DMS79 (cell line): ENCODE measurements around the gene CWC25.
A peak's percentile ranks its signal among the peaks of the same experiment; 100 is the strongest.
"Not testable (repeated sequence)": the region's sequence is repeated elsewhere in the genome, so short reads cannot be mapped to it uniquely, and the experiment has no call there.

Source experiments
- DNase-seq: peaks from one replicate; lab custom pipeline; 2025; lab: John Stamatoyannopoulos, UW

The CWC25 gene

GRCh38 chr17:38852771-38853291 is 27.7 kb upstream of the CWC25 start:
- no peak for DNase-seq

- no peak for DNase-seq
These were observed 26.3 kb upstream of the CWC25 start for GRCh38 chr17:38851434-38851833.

GRCh38 chr17:38850374-38850773 is 25.3 kb upstream of the CWC25 start:
- DNase-seq = no peak

- no peak for DNase-seq
These were observed 24.0 kb upstream of the CWC25 start for GRCh38 chr17:38848939-38849605.

- no peak for DNase-seq
These were observed 23.4 kb upstream of the CWC25 start for GRCh38 chr17:38848557-38848891.

- no peak for DNase-seq
These were observed 19.2 kb upstream of the CWC25 start for GRCh38 chr17:38844261-38844757.

GRCh38 chr17:38825762-38826247 is 684 bp upstream of the CWC25 start:
- no peak for DNase-seq

GRCh38 chr17:38815576-38816193 is 9.4 kb downstream of the CWC25 start:
- no peak for DNase-seq

GRCh38 chr17:38809828-38810227 is 15.3 kb downstream of the CWC25 start:
- DNase-seq = no peak

GRCh38 chr17:38800237-38800760 is 24.8 kb downstream of the CWC25 start:
- DNase-seq = no peak

GRCh38 chr17:38799501-38800236 is 25.5 kb downstream of the CWC25 start, which contains the start of gene PIP4K2B:
Gene PIP4K2B, minus strand, starts transcription at chr17:38799556. Its CDS starts 132 bp downstream, at chr17:38799424.
- peak; percentile 98 for DNase-seq

- no peak for DNase-seq
These were observed 26.3 kb downstream of the CWC25 start for GRCh38 chr17:38798614-38799500.

- DNase-seq = no peak
These were observed 27.3 kb downstream of the CWC25 start for GRCh38 chr17:38797828-38798227.

- no peak for DNase-seq
These were observed 28.0 kb downstream of the CWC25 start for GRCh38 chr17:38797158-38797490.

- no peak for DNase-seq
These were observed 28.5 kb downstream of the CWC25 start for GRCh38 chr17:38796451-38797157.

- DNase-seq = no peak
These were observed 30.9 kb downstream of the CWC25 start for GRCh38 chr17:38794221-38794620.

- DNase-seq = no peak
These were observed 34.0 kb downstream of the CWC25 start for GRCh38 chr17:38791162-38791561.

- DNase-seq = not testable (repeated sequence)
These were observed 34.9 kb downstream of the CWC25 start for GRCh38 chr17:38790148-38790707.

GRCh38 chr17:38789185-38789584 is 35.9 kb downstream of the CWC25 start:
- DNase-seq = no peak

GRCh38 chr17:38787999-38788398 is 37.1 kb downstream of the CWC25 start:
- DNase-seq = not testable (repeated sequence)
